K562 (cell line): Measurements from ENCODE around the gene NPB. TPM values are rescaled to one million over a fixed set of nuclear protein-coding genes. Genes with fewer than 3 reads are reported as not detected.

Experiments used
- HOXB6 ChIP-seq: fragments of 250-450 bp; sonication (Bioruptor Pico); IDR thresholded peaks from 2 replicates; pipeline ENCODE4 v1.5.1; 2022; ENCODE audit warnings: mild to moderate bottlenecking, borderline replicate concordance
- JUND ChIP-seq, 2 experiments: IDR thresholded peaks; 2 replicates in 1 of 2; 3 replicates in 1 of 2; pipeline ENCODE4 v1.6.1; 2011; ENCODE audit warnings: borderline replicate concordance in 2 of 2, low read depth in 2 of 2, low read length in 2 of 2, improper control_type of control experiment in 1 of 2, missing biosample characterization in 1 of 2, missing genetic modification characterization in 1 of 2, missing genetic modification reagents in 1 of 2
- NFRKB ChIP-seq: fragments of 450-650 bp; IDR thresholded peaks from 2 replicates; pipeline ENCODE4 v1.6.1; 2016; ENCODE audit warnings: low read depth
- NRF1 ChIP-seq, 2 experiments: fragments of 450-650 bp; IDR thresholded peaks in 1 of 2; conservative IDR thresholded peaks in 1 of 2; 2 replicates each; pipeline ENCODE4 v1.6.1; 2014; ENCODE audit warnings: mild to moderate bottlenecking in 2 of 2
- POLR2A ChIP-seq: fragments of 450-650 bp; conservative IDR thresholded peaks from 2 replicates; pipeline ENCODE4 v1.6.1; 2016
- RCOR1 ChIP-seq, 2 experiments: IDR thresholded peaks; 2 replicates each; pipeline ENCODE4 v1.6.1; 2012; ENCODE audit warnings: low read depth in 2 of 2, low read length in 2 of 2, borderline replicate concordance in 1 of 2, improper control_type of control experiment in 1 of 2
- SUPT5H ChIP-seq: fragments of 450-650 bp; IDR thresholded peaks from 2 replicates; pipeline ENCODE4 v1.6.1; 2016
- ZNF133 ChIP-seq: fragments of 250-450 bp; sonication (Bioruptor Pico); IDR thresholded peaks from 2 replicates; pipeline ENCODE4 v1.4.0; 2020; ENCODE audit warnings: mild to moderate bottlenecking
- ZNF146 ChIP-seq: IDR thresholded peaks from one replicate; pipeline ENCODE4 v1.6.1; 2018; ENCODE audit warnings: missing compliant biosample characterization; ENCODE audit not compliant: unreplicated experiment
- ZNF23 ChIP-seq: fragments of 250-450 bp; sonication (Bioruptor Pico); IDR thresholded peaks from 2 replicates; pipeline ENCODE4 v1.4.0; 2020; ENCODE audit warnings: mild to moderate bottlenecking
- polyA plus RNA-seq, 8 experiments: library from polyadenylated mRNA; depleted of rRNA in 4 of 8; stranded (reverse) in 5 of 8; unstranded in 3 of 8; fragments of >200 nt; fragmentation: Nextera tagmentation in 2 of 8; fragmentation: Illumina TruSeq in 1 of 8; extraction: Ambion mirVana in 2 of 8; extraction: Trizol in 1 of 8; gene quantifications; 2 replicates each; pipeline versions ENCODE4 v1.2.1 to v1.2.3, GENCODE V29; 2011 to 2014; ENCODE audit warnings: inconsistent platforms in 1 of 8, missing spikeins in 1 of 8
- total RNA-seq, 7 experiments: library from RNA; depleted of rRNA in 6 of 7; stranded (reverse); fragments of >200 nt in 6 of 7; fragmentation: Illumina TruSeq in 2 of 7; extraction: Trizol in 2 of 7; gene quantifications; 2 replicates each; pipeline versions ENCODE4 v1.2.1 to v1.2.3, GENCODE V29; 2011 to 2021; ENCODE audit warnings: low replicate concordance in 1 of 7
- TF ChIP-seq, protein P1 (sequence below), 2 experiments: IDR thresholded peaks in 1 of 2; conservative IDR thresholded peaks in 1 of 2; 2 replicates each; pipeline ENCODE4 v1.6.1; 2016; ENCODE audit warnings: low read depth in 2 of 2, mild to moderate bottlenecking in 1 of 2, missing compliant biosample characterization in 1 of 2, missing genetic modification characterization in 1 of 2, moderate library complexity in 1 of 2

NPB gene
- total and polyA plus RNA-seq, 9 of the 15 experiments (the other 6 are each of a cell fraction or from before 2014, with no cell fraction given): 0.03 to 0.61 (median 0.14) TPM; not detected in 2

DNA sequence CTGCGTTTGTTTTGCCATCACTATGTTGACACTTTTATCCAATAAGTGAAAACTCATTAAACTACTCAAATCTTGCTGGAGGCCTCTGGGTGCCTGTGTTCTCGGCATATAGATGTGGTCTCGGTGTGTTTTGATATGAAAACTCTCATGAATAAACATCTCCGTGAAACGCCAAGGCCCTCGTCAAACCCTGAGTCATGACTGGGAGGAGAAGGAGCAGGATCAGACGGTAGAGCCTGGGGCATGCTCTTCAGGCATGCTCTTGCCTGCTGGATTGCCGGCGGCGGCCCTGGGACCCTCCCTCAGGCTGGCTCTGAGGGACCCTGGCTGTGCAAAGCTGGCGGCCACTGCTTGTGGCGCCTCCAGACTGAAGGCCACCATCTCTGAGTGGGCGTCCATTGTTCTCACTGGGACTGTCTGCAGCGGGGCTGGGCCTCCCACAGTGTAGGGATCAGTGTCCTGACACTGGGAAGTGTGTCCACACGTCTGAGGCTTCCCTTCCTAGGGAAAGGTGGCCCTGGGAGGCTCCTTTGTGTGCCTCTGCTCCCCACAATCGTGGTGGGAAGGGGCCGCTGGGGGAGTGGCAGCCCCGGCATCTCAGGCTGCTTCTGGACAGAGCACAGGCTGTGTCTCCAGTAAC, 1.7 kb upstream of the NPB start (continued):
- TF ChIP-seq, protein P1, sequence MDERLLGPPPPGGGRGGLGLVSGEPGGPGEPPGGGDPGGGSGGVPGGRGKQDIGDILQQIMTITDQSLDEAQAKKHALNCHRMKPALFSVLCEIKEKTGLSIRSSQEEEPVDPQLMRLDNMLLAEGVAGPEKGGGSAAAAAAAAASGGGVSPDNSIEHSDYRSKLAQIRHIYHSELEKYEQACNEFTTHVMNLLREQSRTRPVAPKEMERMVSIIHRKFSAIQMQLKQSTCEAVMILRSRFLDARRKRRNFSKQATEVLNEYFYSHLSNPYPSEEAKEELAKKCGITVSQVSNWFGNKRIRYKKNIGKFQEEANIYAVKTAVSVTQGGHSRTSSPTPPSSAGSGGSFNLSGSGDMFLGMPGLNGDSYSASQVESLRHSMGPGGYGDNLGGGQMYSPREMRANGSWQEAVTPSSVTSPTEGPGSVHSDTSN (CRISPR knock-in tag; IDR thresholded peaks at IDR 0.05; ENCODE audit: low read depth): no peak
- TF ChIP-seq, protein P1 (tag; conservative IDR thresholded peaks at IDR 0.05; ENCODE audit: low read depth): no peak
- TF ChIP-seq RCOR1 (IDR thresholded peaks at IDR 0.05; ENCODE audit: borderline replicate concordance in 1 of 2, low read depth in 2 of 2, low read length in 2 of 2): no peak
- TF ChIP-seq NRF1 (conservative IDR thresholded peaks at IDR 0.05 in 1 of 2, IDR thresholded peaks at IDR 0.05 in 1 of 2): no peak
- no peak for TF ChIP-seq ZNF23
- peak; percentile 42 for TF ChIP-seq POLR2A
- no peak for TF ChIP-seq ZNF133 (CRISPR knock-in tag)
- peak; percentile 60 for TF ChIP-seq SUPT5H
- TF ChIP-seq ZNF146 (CRISPR knock-in tag): no peak
- no peak for TF ChIP-seq HOXB6 (CRISPR knock-in tag)
- TF ChIP-seq JUND (IDR thresholded peaks at IDR 0.05; ENCODE audit: borderline replicate concordance, low read depth, low read length): no peak
- no peak for TF ChIP-seq JUND (tag; IDR thresholded peaks at IDR 0.05; ENCODE audit: borderline replicate concordance, low read depth, low read length)
- no peak for TF ChIP-seq NFRKB
